ENCODE measurements around the gene CDC40.
A peak's percentile ranks its signal among the peaks of the same experiment; 100 is the strongest.

The CDC40 gene

DNA sequence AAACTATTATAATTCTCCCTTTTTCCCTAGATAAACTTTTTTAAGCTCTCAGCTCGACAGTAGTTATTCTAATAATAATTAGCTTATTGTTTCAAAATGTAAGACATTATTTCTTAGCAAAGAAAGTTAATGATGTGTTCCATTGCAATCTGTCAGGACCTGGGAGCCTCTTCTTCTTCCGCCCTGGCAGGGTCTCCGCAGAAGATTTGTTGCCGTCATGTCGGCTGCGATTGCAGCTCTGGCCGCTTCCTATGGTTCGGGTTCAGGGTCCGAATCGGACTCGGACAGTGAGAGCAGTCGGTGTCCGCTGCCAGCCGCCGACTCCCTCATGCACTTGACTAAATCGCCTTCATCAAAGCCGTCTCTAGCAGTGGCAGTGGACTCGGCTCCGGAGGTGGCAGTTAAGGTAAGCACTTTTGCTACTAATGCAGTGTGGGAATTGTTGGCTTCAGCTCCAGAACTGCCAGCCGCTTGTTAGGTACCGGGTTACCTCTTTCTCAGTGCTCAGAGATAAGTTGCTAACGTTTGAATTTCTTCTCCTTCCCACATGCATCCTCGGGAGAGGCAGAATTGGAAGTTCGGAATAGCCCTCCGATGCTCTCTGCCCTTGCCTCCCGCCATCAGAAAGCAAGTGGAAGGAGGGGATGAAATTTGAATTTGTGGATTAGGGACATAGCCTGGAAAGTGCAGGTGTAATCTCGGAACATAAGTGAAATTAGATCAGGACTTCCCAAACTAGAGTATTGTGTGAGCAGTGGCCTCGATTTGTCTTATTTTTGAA is at the start of gene CDC40:
Gene CDC40, plus strand, starts transcription at position 200 of the 781 bp plus-strand sequence. Its CDS starts 18 bp downstream, at position 218.
- no peak for DNase-seq

DNA sequence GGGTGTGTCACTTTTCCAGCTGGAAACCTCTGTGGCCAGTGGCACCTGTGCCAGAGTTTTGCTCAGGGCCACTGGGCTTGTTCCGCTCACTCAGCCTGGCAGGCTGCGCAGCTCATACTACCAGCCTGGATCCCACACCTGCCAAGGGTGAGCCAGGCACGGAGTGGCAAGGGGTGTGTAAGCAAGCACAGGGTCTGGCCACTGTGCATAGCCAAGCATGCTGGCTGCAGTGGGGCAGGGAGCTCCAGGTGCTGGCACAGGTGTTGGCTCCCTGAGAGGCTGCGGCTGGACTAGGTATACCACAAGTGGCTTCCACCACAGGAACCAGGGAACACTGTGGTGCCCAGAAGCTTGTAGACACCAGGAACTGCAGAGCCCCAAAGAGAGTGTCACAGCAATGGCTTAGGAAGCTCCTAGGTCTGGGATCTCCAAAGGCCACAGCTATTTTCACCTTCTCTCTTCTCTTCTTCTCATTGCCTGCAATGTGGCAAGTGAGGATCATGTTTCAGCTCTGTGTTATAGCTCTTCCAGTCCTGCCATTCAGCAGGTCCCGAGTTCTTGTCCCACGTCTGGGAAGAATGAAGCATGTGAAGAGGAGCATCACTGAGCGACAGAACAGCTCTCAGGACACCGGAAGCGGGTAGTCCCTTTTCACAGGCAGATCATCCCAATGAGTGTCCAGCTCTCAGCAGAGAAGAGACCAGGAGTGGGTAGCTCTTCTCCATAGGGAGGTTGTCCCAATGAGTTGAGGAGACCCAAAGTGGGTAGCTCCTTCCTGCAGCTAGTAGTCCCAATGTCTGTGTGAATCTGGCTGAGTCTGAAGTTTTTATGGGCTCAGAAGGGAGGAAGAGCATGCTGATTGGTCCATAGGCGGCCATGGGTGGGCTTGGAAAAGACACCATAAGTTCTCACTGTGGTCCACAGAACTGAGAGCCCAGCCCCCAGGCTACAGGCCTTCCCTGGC is 42.0 kb upstream of the CDC40 start:
- DNase-seq = no peak

DNA sequence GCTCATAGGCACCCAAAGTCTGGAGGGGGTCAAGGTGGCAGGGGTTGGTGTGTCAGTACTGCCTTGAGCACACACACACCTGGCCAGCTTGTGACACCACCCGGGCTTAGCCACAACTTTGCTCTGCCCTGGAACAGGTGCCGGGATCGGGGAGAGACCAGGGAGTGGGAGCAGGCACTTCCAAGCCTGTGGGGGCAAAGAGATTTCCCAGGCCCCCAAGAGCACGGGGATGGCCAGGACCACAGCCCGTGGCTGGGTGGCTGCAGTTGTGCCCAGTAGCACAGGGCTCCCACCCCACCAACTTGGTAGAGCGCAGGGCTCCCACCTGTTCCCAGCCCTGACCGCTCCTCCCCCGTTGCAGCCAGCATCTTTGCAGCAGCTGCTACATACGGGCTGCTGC is 41.2 kb upstream of the CDC40 start:
- DNase-seq = no peak

DNA sequence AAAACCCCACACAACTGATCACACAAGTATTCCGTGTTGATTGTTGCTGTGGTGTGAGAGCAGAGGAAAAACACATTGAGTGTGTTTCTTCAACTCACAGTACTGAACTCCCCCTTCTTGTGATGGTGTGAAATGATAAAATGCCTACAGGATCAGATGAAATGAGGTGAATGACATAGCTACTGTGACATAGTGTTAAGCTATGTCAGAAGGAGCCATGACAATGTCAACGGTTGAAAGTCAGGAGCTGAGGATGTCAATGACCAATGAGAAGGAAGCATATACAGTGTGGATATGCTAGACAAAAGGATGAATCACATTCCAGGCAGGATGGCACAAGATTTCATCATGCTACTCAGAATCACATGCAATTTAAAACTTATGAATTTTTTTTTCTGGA is 39.6 kb upstream of the CDC40 start:
- no peak for DNase-seq

DNA sequence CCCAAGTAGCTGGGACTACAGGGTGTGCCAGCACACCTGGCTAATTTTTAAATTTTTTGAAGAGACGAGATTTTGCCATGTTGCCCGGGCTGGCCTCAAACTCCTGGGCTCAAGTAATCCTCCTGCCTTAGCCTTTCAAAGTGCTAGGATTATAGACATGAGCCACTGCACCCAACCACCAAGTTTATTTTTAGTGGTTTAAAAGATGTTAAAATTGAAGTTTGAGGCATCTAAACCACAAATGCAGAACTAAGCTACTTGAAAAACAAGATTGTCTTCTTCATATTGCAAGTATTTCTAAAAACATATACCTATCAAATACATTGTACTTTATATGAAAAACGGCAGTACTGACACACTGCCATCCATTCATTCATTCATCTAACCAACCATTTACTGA is 32.4 kb upstream of the CDC40 start:
- DNase-seq = no peak

DNA sequence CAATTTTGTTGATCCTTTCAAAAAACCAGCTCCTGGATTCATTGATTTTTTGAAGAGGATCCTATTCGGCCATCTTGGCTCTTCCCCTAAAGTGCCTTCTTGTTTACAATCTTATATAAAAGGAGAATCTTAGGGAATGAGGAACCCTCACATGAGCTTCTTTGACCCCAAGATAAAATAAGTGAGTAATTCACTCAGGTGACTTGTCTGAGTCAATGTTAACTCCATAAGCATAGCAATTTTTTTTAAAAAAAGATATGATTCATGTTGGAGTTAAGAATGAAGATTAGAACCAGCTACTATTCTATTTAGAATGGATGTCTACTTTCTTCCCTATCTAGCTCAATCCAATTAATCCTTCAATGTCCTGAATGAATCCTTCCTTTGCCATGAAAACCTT is 21.7 kb upstream of the CDC40 start:
- DNase-seq = no peak

DNA sequence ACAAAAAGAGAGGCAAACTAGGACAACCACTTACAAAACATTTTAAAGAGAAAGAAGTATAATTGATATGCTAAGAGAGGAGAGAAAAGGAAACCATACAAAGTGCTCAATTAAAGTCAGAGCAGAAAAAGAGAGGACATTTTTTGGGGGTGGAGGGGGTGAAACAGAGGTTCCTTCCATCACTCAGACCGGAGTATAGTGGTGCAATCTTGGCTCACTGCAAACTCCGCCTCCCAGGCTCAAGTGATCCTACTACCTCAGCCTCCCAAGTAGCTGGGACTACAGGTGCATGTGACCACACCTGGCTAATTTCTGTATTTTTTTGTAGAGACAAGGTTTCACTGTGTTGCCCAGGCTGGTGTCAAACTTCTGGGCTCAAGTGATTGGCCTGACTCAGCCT is 10.1 kb upstream of the CDC40 start:
- no peak for DNase-seq

DNA sequence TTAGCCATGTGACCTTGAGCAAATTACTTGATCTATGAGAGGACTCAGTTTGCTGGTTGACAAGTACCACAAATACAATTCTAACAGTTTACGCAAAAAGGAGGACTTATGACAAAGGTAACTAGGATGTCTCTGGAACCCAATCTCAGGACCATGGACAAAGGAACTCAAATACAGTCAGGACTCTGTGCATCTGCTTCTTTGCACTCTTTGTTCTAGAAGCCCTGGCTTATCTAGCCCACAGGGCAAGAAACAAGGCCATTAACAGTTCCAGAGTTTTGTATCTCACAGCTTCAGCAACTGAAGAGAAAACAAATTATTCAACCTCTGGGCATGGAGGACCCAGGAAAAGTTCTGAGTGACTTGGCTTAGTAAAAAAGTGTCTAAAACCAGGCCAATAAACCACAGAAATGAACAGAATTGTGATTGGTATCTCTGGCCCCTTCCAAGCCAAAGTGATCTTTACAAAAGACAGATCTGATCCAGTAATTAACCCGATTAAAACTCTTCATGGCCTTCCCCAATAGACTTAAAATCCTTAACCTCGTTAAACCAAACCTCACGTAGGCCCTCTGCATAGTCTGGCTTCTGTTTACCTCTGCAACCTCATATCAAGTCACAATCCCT is 6.6 kb upstream of the CDC40 start:
- no peak for DNase-seq

DNA sequence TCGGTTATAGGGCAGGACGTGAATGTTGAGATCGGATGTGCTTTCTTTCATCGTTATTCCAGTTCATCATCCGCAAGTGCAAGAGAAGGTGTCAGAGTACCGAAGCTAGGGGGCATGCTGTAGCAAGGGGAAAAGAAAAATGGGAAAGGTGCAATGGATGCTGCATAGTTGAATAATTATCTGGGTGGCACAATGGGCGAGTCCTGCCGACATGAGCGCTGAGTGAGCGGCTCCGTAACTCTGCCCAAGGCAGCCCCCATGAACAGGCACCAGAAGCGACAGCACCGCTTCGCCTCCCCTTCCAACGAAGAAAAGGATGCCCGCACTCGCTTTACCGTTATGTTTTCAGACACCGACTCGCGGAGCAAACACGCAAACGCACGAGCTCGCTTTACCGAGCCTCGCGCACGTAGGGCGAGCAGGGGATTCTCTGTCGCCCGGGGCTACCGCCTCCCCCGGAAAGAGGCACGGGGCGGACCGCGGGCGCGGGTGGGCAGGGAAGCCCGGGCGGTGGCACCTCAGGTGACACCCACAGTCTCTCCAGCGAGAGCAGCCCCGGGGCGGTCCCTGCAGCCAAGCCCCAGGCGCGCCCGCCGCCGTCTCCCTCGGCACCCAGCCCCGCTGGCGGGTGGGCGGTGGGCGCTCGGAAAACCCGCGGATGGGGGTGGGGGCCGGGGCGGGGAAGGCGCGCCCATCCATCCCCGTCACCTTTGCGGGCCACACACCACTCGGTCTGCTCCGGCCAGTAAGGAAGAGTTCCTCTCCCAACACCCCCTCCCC is 1.4 kb upstream of the CDC40 start:
- peak; percentile 75 for DNase-seq

DNA sequence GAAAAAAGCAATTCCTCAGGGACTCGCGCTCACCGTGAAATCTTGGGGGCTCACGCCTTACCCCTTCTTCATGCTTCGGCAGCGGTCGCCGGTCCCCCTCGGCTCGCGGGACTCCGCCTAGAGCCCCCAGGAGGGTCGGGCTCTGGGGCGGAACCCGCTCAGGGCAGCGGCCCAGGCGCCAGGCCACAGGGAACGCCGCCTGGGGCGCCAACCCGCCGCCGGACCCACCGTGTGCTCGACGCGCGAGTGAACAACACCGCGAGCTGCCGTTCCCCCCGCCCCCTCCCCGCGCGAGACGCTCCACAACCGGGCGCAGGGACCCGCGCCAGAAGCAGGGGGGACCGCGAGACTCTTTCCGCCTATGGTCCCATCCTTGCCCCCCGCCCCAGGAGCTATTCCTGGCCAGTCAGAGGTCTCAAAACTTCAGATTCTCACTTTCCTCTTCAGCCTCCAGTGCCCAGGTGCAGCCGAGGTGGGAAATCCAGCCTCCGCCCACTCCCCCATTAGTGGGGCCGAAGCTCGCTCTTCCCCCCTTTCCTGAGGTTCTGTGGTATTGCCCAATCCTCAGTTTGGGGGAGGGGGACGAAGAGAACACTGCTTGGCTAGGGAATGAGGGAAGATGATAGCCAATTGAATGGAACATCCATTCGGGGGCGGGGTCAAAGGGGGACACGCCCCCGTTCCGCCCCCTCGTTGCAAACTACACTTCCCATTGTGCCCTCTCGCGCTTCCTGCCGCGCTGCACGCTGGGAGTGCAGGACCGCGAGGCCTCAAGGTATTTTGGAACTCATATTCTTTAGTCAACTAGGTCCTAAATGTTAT is 610 bp upstream of the CDC40 start, which contains the start of gene WASF1:
Gene WASF1, minus strand, starts transcription at position 265 of the 822 bp plus-strand sequence. CDS start 52,069 bp downstream, outside the sequence.
- DNase-seq = peak; percentile 96

DNA sequence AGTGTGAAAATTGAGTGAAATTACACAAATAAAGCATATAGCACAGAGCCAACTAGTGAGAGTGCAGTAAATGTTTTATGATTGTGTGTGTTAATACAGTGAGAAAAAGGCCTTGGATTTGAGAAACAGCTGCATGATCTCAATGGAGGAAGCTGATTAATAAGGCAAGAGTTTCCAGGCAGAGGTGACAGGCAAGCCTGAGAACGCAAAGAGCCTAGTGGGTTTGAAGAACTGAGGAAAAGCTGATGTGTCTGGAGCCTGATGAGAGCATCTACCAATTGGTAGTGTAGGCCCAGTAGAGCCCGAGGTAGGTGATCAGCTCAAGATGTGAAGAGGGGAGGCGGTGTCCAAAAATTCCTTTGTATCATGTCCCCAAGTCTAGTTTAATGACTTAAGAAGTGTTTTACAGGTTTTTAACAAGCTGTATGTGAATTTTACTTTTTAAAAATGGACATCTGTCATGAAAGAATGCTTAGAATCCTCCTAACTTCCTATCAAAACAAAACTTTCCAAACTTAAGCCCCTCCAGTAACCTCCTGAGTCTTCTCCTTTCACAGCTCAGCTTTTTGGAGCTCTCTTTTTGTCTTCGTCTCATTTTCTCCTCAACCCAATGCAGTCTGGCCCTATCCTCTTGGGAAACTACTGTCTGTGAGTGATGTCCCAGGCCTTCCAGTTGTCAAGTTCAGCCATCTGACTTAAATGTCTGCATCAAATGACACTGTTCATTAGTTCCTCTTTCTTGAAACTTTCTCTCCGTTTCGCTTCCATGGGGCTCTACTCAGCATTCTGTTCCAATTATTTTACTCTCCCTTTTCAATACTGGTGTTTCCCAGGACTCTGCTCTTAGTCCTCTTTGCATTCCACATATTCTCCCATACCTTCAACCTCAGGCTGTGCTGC is 1.2 kb downstream of the CDC40 start:
- DNase-seq = no peak

DNA sequence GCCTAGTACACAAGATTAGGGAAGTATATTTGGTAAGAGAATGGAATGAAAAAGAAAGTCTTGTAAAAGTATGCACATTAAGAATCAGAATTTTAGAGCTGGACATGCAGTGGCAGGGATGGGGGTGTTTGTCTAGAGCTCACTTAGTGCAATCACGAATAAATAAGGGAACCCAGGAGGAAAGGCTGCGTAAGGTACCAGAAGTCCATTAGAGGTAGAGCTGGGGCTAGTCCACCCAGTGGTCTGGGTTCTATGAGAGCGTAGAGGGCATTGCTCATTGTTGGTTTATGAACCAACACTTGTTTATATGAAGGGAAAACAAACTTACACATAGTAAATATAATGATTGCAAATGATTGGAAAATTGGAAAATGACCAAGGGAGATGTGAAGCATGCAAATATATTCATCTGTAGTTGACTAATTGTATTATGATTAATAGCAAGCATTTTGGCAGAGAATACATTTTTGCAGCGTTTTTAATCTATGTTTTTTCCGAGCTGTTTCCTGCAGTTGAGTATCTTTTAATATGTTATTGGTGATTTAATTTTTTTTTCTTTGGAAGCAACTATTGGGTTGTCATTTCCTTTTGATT is 3.2 kb downstream of the CDC40 start:
- DNase-seq = no peak

DNA sequence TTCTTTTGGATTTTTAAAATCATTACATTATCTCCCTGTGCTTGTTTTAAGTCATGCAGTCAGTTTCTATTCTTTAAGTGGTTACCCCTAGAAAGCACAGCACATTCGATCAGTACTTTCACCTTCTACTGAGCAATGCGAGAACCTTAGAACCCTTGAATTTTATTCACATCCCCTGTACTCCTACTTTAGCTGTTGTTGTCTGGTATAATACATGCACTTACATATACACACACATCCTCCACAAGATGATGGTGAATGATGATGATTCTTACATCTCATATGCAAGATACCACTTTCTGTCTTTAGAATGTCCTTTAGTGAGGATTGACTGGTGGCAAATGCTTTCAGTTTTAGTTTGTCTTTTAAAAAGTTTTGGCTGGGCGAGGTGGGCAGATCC is 5.7 kb downstream of the CDC40 start:
- DNase-seq = no peak

DNA sequence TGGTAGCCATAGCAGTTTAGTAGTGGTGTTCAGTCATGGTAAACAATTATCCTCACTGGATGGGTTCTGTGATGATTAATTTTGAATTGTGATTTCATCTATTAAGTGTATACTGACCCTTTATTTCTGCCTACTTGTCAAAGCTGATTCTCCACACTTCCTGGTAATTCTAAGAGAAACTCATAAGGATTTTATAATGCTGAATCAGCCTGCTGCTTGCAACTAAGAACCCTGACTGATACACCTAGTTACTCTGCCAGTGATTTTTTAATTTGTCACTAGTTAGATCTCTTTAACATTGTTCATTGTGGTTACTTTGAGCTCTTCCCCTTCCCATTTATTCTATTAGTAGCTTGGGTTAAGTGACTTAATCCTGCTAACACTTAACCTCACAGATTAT is 8.6 kb downstream of the CDC40 start:
- no peak for DNase-seq

DNA sequence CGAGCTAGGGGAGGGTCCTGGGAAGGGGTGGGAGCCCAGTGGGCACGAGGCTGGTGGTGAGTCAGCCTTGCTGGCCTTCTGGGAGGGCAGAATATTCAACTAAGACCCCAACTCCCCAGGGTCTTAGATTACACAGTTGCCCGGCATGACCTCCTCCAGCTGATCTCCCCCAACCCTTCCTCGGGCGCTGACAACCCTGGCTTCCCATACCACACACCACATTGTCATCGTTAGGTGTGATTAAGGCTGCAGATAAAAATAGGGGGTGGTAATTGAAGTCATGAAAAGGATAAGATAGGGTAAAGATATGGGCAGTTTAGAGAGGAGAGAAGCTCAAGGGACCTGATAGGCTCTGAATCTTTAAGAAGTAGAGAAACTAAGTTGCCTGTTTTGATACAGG is 10.5 kb downstream of the CDC40 start:
- DNase-seq = no peak

DNA sequence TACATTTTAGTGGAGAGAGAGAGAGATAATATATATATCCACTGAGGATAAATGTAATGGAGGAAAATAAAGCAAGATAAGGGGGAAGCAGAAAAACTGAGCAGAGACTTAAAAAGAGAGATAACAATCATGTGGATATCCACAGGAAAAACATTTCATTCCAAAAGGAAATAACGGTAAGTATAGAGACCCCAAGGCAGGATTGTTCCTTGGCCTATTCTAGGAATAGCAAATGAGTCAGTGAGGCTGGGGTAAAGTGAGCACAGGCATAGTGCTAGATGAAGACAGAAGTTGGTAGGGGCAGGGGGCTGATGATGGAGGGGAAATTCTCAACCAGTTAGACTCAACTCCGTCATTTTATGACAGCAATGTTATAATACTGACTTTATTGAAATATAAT is 11.2 kb downstream of the CDC40 start:
- no peak for DNase-seq

DNA sequence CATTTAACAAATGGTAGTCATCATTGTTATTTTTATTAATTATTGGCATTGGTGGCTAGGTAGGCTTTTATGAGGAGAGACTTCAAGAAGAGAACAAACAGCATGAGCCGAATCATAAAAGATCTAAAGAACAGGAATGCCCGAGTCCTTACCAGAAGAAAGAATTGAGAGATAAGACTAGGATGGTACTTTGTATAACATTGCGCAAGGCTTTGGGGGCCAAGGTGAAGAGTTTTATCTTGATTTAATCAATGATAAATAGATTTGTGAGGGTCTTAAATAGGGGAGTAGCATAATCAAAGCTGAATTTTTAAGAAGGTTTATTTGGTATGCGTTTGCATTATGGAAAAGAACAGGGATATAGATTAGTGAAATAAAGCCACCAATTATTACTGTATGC is 15.4 kb downstream of the CDC40 start:
- DNase-seq = no peak

DNA sequence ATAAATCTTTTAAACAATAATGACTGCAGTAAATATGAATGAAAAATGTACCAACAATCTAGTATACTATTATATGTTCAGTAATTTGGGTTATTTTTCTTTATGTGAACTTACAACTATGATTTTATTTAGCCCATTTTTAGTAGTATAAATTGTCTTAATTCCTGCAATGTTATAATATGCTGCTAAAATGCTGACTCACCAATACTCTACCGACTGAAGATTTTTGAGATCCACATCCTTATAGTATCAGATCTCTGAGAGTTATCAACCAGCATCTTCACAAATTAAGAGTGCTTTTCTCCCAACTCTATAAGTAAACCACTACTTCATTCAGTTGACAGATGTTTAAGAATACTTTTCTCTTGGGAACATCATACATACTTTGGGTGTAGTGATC is 16.6 kb downstream of the CDC40 start:
- DNase-seq = no peak

DNA sequence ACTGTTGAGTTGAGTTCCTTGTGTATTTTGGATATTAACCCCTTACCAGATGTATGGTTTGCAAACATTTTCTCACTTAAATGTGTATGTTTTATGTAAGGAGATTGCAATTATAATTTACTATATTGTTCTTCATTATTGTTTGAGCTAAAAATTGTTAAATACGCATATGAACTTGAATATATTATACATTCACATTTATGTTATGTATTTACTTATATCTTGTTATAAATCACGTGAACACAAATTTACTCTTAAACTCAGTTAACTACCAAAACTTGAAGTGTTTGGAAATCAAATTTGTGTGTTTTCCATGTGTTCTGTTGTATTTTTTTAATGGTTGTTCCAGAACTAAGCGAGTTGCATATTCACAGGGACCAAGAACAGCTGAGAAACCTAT is 18.3 kb downstream of the CDC40 start:
- no peak for DNase-seq
